GM18508 (cell line): ENCODE data around the gene PKNOX2.

Source experiments
- ATAC-seq: cut with Tn5 transposase; IDR thresholded peaks from one replicate; pipeline ENCODE4 v1.9.1; 2021; ENCODE audit warnings: moderate number of reproducible peaks; ENCODE audit not compliant: insufficient read depth, unreplicated experiment

PKNOX2 gene

DNA sequence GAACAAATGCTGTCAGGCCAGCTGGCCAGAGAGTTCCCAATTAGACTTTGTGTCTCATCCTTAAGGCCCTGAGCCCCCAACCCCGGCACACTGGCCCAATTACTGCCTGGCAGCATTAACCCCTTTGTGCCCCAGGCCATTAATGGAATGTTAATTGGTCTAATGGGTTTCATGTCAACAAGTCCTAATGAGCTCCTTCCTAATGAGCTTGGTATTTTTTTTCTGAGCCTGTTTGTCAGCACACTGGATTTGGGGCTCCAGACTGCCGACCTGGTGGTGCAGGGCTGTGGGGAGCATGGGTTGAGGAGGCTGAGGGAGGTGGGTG lies 182.7 kb downstream of the PKNOX2 start:
- no peak for ATAC-seq

DNA sequence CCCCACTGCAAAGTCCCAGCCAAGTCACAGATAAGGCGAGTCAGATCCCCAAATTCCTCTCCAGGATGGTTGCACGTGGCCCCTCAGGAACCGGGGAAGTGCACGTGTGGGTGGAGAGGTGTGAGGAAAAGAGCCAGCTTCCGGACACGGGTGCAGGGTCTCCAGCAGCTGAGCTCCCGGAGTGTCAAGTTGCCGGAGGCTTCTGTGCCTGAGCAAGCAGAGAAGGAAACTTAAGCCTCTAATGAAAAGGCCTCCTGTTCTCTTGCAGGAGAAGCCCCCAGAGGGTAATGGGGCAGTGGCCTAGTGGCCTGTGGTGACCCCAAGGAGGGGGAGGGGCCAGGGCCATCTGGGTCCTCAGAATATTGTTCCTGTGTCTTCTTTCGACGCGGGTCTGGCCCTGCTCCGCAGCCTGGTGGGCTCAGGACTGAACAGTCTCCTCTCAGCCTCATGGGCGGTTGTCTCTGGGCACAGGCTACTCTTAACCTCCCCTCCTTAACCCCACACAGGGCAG lies 183.6 kb downstream of the PKNOX2 start:
- no peak for ATAC-seq

DNA sequence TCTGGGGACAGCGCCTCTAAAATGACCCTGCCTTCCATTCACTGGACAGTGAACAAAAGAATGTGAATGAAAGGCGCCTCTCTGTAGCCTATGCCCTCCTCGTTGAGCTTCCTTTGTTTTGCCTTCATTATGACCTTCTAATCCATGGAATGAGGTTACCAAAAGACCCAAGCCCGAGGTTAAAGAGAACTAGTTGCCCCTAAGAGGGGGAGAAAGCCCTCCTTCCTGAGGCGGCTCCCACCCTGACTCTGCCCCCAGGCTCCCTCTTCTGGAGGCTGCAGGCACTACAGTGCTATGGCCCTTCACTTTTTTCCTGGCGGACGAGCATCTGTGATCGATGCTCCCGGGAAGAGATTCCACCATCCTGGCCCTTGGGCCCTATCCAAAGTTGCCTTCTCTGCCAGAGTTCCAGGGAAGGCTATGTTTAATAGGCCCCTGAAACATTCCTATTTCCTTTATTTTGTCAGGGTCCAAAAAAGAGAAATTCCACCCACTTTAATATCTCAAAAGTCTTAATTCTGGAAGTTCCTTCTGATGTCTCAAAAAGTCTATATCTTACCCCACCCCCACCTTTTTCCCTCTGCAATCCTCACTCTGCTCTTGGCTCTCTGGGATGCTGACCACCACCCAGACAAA lies 184.2 kb downstream of the PKNOX2 start:
- no peak for ATAC-seq

DNA sequence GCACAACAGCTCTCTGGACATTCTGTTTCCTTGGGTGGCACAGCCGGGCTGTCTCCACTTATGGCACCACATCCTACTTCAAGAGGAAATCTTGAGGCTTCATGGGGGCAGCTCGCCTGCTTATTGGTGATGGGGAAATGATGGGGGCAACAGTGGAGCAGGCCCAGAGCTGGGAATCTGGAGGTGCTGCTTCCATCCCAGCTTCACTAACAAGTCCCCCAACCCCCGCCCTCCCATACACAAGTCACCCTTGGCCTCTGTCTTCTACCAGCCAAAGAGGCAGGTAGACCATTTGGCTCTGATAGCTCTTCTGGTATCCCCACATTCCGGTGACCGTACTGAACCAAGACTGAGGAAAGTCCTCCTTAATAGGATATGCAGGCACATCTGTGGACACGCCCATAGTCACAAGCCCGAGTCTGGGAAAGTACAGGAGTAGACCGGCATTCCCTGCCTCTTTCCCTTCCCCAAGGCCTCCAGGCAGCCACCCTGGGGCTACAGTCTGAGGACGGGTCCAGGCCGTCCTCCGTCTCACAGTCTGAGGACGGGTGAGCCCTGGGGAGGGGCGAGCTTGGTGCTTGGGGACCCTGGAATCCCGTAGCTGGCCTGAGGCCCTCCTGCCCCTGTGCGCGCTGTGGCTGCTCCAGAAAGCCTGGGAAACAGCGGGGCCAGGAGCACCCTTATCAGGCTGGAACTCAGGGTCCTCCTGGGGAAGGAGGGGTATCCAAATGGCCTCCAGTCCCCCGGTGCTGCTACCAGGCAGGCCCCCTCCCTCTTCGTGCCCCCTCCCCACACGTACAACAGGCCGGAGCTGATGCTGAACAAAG lies 185.9 kb downstream of the PKNOX2 start:
- no peak for ATAC-seq

DNA sequence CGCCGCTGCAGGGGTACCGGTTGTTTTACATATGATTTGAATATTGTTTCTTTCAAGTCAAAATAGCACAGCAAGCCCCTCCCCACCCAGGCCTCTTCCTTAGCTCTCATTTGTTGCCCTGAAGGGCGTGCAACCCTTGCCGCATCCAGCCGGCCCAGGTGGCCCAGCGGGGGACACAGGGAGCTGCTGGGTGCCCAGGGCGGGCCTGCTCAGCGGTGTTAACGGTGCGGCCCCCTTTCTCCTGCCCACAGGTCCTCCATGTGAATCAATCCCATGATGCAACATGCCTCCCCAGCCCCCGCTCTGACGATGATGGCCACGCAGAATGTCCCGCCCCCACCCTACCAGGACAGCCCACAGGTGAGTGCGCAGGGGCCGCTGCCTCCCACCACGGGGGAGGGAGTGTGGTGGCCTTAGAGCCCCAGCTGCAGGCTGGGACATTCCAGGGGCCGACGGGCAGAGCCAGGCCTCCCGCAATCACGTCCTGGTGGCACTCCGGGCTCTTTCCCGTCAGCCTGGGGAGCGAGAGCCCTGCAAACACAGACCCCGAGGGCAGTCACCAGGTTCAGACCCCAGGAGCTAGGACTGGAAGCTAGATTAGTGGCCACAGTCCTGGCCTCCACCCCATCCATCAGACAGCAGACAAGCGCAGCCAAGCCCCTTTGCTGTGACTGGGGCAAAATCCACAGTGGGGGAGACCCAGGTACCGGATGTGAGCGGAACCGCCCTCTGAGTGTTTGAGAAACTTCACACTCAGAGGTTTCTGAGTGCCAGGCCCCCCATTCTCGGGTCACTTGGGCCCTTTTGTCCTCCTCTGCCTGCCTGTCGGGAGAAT lies 186.7 kb downstream of the PKNOX2 start:
- no peak for ATAC-seq

DNA sequence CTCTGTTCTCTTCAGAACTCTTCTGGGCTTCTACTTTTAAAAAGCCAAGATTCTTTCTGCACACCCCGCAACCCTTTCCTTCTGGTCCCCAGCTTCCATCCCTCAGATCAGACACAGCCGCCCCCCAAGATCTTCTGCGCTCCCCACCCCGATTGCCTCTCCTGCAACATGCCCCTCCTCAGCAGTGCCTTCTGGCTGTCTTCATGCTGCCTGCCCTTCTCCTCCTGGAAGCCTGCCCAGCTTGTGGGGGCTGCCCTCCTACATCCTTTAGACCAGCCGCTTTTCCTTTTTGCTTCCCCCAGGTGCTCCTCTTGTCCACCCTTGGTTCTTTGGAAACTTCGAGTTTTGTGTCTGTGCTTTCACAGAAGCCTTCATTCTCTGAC lies 187.3 kb downstream of the PKNOX2 start:
- ATAC-seq, result no peak

DNA sequence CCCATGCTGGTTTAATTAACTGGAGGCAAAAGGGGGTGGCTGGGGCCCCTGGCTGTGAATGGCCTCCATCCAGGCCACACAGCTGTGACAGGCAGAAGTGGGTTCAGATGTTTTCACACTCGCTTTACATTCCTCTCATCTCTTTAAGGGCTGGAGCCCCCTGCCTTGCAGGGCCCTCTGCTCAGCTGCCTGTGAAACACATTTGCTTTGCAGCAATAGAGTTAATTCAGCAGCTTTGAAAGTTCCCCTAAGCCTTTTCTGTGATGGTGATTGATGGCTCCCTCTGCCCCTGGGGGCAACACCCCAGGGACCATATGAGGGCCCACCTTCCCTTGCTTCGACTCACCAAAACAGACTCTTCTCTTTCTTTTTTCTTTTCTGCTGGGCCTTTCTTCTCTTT lies 192.2 kb downstream of the PKNOX2 start:
- ATAC-seq, result no peak

DNA sequence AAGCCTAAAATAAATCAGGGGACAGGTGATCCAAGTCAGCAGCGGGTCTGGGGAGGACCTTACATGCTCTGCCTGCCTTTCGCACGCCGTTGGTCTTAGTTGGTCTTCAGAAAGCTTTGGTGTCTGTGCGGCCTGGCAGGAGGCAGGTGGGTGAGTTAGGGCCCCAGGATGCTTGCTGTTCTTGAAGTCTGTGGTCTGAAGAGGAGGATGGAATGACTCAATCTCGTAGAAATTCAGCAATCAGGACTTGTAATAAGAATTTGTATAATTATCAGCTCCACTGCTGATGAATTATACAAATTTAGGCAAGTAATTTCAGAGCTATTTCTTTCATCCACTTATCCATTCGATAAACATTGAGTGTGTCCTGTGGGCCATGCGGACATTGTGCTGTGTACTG lies 193.0 kb downstream of the PKNOX2 start:
- ATAC-seq, result no peak

DNA sequence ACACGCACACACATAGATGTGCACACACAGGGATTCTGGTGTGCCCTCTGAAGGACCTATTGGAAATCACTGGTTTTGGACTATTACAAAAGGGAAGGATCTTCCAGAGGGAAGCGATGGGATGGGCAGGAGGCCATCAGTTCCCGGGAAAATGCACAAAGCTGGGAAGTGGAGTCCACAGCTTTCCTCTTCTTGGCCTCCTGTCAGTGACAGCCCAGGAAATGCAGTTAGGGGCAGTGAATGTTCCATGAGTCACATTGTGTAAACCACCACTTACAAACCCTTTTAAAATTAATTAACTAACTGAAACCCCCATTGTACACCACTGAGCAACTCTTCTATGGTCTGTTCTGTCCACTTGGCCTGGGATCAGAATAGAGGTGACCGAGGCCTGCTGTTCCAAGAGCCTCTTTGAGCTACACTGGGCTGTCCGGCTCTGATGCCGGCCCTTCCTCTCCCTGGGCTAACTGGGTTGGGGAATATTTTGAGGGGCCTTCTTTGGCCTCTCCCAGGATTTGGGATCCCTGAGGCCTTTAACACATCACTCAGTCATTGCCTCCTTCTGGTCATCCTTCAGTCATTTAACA lies 193.8 kb downstream of the PKNOX2 start:
- ATAC-seq, result no peak

DNA sequence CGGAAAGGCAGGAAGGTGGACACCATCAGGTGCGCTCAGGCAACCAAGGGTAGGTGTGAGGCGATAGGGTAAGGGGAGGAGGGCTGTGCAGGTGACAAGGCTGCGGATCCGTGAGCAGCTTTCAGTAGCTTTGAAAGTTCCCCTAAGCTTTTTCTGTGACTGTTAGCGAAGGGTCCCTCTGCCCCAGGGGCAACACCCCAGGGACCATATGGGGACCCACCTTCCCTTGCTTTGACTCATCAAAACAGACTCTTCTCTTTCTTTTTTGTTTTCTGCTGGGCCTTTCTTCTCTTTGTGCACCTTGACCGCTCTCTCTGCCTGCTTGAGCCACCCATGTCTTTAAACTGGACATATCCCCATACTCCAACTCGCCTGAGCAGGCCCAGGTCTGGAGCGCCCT lies 194.6 kb downstream of the PKNOX2 start:
- no peak for ATAC-seq

DNA sequence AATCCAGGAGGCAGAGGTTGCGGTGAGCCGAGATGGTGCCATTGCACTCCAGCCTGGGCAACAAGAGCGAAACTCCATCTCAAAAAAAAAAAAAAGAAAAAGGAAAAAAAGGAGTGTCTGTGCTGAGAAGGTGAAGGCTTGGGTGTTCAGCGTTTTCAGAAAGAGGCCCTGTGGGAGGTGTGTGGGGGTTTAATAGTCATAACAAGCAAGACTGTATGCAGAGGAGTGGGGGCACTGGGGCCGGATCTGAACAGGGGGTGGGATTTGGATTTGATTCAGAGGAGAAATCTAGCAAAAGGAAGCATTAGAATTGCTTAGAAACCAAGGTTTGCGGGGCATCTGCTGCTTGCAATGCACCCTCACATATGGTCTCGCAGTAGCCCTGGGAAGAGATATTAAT lies 195.5 kb downstream of the PKNOX2 start:
- ATAC-seq, result no peak

DNA sequence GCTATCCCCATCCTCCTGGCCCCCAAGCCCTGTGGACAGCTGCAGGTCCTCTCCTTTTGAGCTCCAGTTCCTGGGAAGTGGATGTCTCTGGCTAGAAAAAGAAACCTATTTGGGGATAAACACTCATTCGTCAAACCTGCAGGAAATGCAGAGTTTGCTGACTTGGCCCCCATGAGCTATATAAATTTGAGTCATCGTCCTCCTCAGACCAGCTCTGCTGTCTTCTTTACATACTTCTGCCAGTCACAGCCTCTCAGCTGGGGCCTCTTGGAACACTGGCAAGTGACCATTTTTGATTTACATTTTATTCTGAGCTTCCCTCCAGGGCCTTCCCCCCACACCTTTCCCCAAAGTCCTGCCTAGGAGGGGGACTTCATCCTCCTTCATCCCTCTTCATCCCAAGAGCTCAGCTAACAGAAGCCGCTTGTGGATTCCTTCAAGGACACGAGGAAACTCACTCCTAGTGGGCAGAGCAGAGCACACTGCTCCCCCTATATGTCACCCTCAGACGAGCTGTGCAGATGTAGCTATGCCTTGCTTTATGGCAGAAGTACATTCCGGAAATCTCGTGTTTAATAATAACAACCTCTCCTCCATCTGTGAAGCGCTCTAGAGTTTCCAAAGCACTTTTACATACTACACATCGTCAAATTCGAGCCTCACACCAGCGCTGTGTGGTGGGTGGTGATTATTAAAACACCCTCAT lies 199.7 kb downstream of the PKNOX2 start:
- ATAC-seq, result no peak

DNA sequence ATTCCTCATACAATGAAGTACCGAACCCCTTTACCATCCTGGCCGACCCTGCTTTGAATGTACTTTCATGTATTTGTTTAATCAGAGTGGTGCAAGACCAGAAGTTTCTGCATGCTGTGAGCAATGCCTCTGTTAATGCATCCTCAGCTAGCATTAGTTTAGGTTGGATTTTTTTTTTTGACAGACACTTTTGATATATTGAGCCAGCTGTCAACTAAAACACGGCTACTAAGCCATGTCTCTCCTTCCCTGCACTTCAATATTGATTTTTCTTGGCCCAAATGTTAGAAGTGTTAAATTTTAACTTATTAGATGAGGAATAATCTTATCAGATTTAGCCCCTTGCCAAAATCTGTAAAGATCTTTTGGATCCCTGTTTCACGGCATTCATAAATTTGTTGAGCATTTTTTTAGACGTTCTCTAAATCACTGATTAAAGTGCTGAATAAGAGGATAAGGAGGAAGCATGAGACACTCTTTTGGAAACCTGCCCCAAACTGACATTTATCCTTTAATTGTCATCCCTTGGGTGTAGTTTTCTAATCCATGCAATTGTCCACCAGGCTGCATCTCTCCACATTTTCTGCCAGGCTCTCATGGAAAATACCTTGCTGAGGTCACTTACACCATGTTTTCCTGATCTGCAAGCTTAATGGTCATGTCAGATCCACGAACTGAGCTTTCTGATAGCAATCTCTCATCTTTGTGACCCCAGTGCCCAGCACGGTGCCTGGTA lies 200.8 kb downstream of the PKNOX2 start:
- ATAC-seq, result no peak

DNA sequence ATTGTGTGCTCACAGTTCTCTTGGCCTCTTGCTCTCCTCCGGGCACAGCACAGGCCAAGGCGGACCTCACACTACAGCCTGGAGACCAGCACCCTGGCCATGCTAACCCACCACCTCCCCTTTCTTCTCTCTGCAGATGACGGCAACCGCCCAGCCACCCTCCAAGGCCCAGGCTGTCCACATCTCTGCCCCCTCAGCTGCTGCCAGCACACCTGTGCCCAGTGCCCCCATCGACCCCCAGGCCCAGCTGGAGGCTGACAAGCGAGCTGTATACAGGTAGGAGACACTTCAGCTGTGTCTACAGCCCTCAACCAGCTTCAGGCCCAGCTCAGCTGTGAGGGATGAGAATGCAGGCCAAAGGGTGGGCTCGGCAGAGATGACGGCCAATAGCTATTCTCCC lies 203.2 kb downstream of the PKNOX2 start:
- no peak for ATAC-seq

DNA sequence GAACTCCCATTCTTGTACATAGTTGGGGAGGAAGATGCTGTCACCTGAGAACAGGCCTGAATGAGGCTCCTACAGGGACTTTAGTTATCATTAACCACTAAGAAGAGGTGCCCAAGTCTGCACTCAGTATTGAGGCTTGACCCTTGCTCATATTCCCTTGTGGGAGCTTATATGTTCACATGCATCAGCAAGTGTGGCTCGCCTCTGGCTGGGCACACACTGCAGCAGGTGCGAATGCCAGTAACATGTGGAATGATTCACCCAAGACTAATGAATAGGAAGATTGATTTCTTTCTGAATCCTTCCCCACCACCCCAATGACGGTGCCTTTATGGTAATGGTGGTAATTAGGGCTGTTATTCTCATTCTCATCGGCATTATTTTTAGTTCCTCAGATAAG lies 204.2 kb downstream of the PKNOX2 start:
- ATAC-seq, result no peak

DNA sequence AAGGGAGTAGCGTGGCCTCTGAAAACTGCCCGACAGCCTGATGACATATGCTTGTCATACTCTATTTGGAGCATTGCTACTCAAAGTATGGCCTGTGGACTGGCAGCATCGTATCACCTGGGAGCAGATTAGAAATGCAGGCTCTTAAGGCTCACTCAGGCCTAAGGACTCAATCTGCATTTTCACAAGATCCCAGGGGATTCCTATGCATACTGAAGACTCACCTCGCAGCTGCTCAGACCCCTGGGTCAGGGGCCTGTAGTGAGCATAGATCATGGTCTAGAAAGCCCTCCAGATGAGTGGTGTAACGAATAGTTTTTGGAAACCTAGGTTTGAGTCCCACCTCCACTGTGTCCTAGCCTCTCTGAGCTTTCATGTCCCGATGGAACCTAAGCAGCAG lies 205.3 kb downstream of the PKNOX2 start:
- no peak for ATAC-seq

DNA sequence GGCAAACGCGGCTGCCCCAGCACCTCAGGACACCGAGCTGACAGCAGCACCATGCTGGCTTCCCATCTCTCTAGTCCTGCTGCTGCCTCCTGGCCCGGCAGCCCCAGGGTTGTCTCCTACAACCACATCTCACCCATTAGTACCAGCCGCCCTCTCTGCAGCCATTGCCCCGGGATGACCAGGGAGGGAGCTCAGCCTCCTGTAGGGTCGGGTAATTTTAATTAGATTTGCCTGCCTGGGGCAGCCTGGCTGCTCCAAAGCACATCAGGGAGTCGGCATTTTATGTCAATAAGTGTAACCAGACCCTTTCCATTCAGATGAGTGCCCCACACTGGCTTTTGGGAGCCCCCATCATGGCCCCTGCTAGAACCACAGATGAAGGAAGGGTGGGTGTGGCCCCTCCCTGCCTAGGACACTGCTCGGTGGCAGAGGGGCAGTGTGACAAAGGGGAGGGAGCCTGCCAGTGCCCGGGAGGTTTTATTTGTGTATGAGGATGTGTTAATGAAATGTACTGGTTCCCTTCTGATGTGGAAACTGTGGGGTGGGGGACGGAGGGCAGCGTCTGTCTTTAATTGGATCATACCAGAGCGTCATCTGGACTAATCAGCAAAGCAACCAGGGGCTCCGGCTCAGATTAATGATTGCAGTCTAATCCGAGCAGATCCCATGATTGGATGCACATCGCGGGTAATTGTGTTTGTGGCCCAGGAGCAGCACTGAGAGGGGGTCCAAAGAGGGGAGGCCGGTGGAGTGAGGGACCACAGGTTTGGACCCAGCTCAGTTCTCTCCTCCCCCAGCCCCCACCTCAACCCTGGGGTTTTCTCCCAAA lies 206.2 kb downstream of the PKNOX2 start:
- no peak for ATAC-seq

DNA sequence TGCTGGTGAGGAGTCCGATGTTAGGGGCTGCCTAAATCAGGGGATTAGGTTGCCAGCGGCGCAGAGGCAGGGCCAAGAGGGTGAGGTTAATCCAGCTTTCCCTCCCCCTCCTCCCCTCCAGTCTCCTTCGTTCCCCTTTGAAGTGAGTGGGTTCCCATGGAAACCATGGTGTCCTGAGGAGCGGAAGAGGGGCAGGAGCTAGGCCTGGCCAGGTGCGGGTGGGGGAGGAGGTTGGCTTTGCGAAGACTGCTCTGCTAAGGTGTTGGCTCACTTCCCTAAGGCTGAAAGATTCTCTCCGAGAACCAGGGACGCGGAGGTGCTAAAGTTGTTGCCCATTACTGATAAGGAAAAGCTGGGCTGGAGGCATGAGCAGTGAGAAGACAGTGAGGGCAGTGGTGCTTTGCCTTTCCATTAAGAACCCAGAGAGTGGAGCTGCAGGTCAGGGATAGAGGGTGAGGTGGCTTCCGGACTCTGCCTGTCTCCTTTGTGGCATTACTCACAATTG lies 206.9 kb downstream of the PKNOX2 start:
- no peak for ATAC-seq
